OCI-LY7 (cell line): ENCODE data around the gene WEE1.

Experiments
- CTCF ChIP-seq: fragments of 200-600 bp; sonication (generic); conservative IDR thresholded peaks from 2 replicates; pipeline ENCODE4 v1.5.1; 2014; ENCODE audit warnings: mild to moderate bottlenecking, antibody characterized with exemption, low read length, moderate library complexity, mixed read lengths
- EZH2phosphoT487 ChIP-seq: fragments of 200-600 bp; sonication (generic); IDR thresholded peaks from 2 replicates; pipeline ENCODE4 v1.6.1; 2018; ENCODE audit warnings: low read depth, borderline replicate concordance, mild to moderate bottlenecking, mixed run types, antibody characterized with exemption, low read length, moderate library complexity, mixed read lengths

GRCh38 chr11:9566561-9567063, 6.9 kb upstream of the WEE1 start:
- TF ChIP-seq CTCF (no peak), EZH2phosphoT487 (no peak)
